Spleen (tissue), 11 donors: ENCODE measurements around the gene CALML5. TPM values are rescaled to one million over a fixed set of nuclear protein-coding genes. Genes with fewer than 3 reads are reported as not detected.

Source experiments
- DNase-seq: peaks from one replicate; pipeline ENCODE4 v3.0.0-alpha.2; 2020
- H3K27ac ChIP-seq, 8 donors: fragments of 200-600 bp; sonication (generic) in 7 of 8; 1 replicate in 4 of 8; 2 replicates in 4 of 8; pipeline versions ENCODE4 v1.5.0 to v1.8.0; 2016 to 2021; ENCODE audit warnings: inconsistent platforms in 4 of 8, mild to moderate bottlenecking in 4 of 8, moderate library complexity in 1 of 8
- H3K27me3 ChIP-seq, 7 donors: fragments of 200-600 bp; sonication (generic) in 6 of 7; replicated peaks in 1 of 7; 1 replicate in 4 of 7; 2 replicates in 3 of 7; pipeline versions ENCODE4 v1.5.0 to v1.8.0; 2016 to 2021; ENCODE audit warnings: inconsistent platforms in 3 of 7, mild to moderate bottlenecking in 1 of 7
- H3K36me3 ChIP-seq, 6 donors: fragments of 200-600 bp; sonication (generic) in 5 of 6; 1 replicate in 4 of 6; 2 replicates in 2 of 6; pipeline versions ENCODE4 v1.5.0 to v1.8.0; 2016 to 2021; ENCODE audit warnings: inconsistent platforms in 2 of 6
- H3K4me1 ChIP-seq, 6 donors: fragments of 200-600 bp; sonication (generic) in 5 of 6; 1 replicate in 3 of 6; 2 replicates in 3 of 6; pipeline versions ENCODE4 v1.5.0 to v1.8.0; 2016 to 2021; ENCODE audit warnings: inconsistent platforms in 3 of 6
- H3K4me3 ChIP-seq, 8 donors: fragments of 200-600 bp; sonication (generic) in 7 of 8; 1 replicate in 4 of 8; 2 replicates in 4 of 8; pipeline versions ENCODE4 v1.5.0 to v1.8.0; 2016 to 2021; ENCODE audit warnings: inconsistent platforms in 4 of 8, mild to moderate bottlenecking in 4 of 8, moderate library complexity in 2 of 8
- H3K9me3 ChIP-seq, 8 donors: fragments of 200-600 bp; sonication (generic) in 7 of 8; 1 replicate in 4 of 8; 2 replicates in 4 of 8; pipeline versions ENCODE4 v1.5.0 to v1.8.0; 2016 to 2021; ENCODE audit warnings: inconsistent platforms in 4 of 8
- POLR2A ChIP-seq, 3 donors: fragments of 450-650 bp; IDR thresholded peaks; one replicate each; pipeline ENCODE4 v1.5.1; 2017; ENCODE audit warnings: antibody characterized with exemption in 3 of 3, mild to moderate bottlenecking in 1 of 3
- POLR2AphosphoS5 ChIP-seq, 3 donors: sonication (generic); formaldehyde crosslinking; IDR thresholded peaks; one replicate each; pipeline ENCODE4 v1.5.1; 2017; ENCODE audit warnings: antibody characterized with exemption in 3 of 3
- WGBS, 5 donors: extraction: QIAGEN DNeasy Blood & Tissue Kit in 3 of 5; methylation state at CpG; one replicate each; pipeline versions ENCODE4 v1.1.5 to v1.1.7; 2013 to 2018; 5-methylcytosine and 5-hydroxymethylcytosine counted together
- intact Hi-C: fragments of 100-400 bp; cut with DNase I; formaldehyde crosslinking; loops from one replicate; pipeline ENCODE4 v1.15.0; 2023; ENCODE audit warnings: low total_unique reads
- polyA plus RNA-seq, 3 donors: library from polyadenylated mRNA; stranded (reverse); fragments of 200-250 nt; gene quantifications; one replicate each; pipeline ENCODE4 v1.2.1, GENCODE V29; 2013
- total RNA-seq, 7 donors: library from RNA; depleted of rRNA in 3 of 7; stranded (reverse); fragments of >200 nt in 3 of 7; fragmentation: NEBNext Ultra II Directional in 4 of 7; extraction: Animal tissue kit (Norgen Biotek cat#: 25700) in 4 of 7; gene quantifications; one replicate each; pipeline versions ENCODE4 v1.1.0 to v1.2.1, GENCODE V29; 2016 to 2021
- TF ChIP-seq, protein P1 (sequence below), 11 experiments: fragments of 200-600 bp in 7 of 11; fragments of 450-650 bp in 4 of 11; sonication (generic) in 4 of 11; IDR thresholded peaks in 8 of 11; conservative IDR thresholded peaks in 3 of 11; 1 replicate in 7 of 11; 2 replicates in 4 of 11; pipeline versions ENCODE4 v1.4.0 to v1.8.0; 2016 to 2021; ENCODE audit warnings: antibody characterized with exemption in 11 of 11, inconsistent platforms in 4 of 11, mild to moderate bottlenecking in 1 of 11
- donor health status: healthy with polysubstance abuse.
- donor health status: DM: no; HTN: no; CAD: no; lungs with moderate emphysema.
- donor health status: DM: no; HTN: no; CAD: no.
- donor health status: Bipolar disorder and iron deficiency.
- donor health status: healthy.
- donor health status: DM: no; HTN: no; CAD: no.
- donor health status: DM: yes; HTN: yes; CAD: no.

Gene CALML5
- total and polyA plus RNA-seq, 10 donors: 0.13 TPM; not detected in 9

DNA sequence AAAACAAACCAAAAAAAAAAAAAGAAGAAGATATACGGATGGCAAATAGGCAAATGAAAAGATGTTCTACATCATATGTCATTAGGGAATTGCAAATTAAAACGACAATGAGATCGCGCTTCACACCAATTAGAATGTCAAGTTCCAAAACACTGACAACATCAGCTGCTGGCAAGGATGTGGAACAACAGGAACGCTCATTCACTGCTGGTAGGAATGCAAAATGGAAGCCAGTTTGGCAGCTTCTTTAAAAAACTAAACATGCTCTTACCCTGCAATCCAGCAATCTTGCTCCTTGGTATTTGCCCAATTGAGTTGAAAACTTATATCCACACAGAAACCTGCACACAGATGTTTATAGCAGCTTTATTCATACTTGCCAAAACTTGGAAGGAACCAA is 34.8 kb downstream of the CALML5 start:
- no peak overlapping the region for H3K4me3 ChIP-seq
- intact Hi-C loops: no loop called here
- 51 to 76% (median 68%) methylated on average over 5 of the region's 5 CpGs for WGBS, 5 donors
- peaks cover 0 to 8% (median 0%) of the 10 kb centered on the region in 6 donors for H3K36me3 ChIP-seq
- H3K9me3 ChIP-seq: peaks cover 0 to 9% (median 6%) of the 10 kb centered on the region in 8 donors
- no peak overlapping the region for H3K27ac ChIP-seq
- TF ChIP-seq POLR2AphosphoS5 (IDR thresholded peaks at IDR 0.05): no peak
- TF ChIP-seq, protein P1, sequence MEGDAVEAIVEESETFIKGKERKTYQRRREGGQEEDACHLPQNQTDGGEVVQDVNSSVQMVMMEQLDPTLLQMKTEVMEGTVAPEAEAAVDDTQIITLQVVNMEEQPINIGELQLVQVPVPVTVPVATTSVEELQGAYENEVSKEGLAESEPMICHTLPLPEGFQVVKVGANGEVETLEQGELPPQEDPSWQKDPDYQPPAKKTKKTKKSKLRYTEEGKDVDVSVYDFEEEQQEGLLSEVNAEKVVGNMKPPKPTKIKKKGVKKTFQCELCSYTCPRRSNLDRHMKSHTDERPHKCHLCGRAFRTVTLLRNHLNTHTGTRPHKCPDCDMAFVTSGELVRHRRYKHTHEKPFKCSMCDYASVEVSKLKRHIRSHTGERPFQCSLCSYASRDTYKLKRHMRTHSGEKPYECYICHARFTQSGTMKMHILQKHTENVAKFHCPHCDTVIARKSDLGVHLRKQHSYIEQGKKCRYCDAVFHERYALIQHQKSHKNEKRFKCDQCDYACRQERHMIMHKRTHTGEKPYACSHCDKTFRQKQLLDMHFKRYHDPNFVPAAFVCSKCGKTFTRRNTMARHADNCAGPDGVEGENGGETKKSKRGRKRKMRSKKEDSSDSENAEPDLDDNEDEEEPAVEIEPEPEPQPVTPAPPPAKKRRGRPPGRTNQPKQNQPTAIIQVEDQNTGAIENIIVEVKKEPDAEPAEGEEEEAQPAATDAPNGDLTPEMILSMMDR (IDR thresholded peaks at IDR 0.05 in 8 of 11, conservative IDR thresholded peaks at IDR 0.05 in 3 of 11): no peak
- H3K27me3 ChIP-seq: no peaks in the 10 kb centered on the region
- peaks cover 0 to 13% (median 2%) of the 10 kb centered on the region in 6 donors for H3K4me1 ChIP-seq
- DNase-seq: no peak

DNA sequence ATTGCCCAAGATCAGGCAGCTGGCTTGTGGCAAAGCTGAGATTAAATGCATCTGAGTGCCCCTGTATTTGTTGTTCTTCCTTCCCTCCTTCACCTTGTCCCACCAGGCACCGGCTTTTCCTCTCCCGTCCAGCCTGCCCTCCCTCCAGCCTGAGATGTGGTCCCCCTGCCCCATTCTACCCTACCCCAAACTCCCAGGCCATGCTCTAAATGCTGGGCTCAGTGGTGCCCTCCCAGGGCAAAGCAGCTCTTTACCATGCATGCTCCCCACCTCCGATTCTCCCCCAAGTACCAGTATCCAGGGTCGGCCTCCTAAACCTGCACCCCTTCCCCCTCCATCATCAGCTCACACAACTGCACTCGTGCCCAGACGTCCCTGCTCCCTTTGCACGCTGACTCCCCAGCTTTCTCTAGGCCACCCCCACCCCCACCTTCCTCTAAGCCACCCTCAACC is 36.5 kb downstream of the CALML5 start:
- TF ChIP-seq, protein P1 (IDR thresholded peaks at IDR 0.05 in 8 of 11, conservative IDR thresholded peaks at IDR 0.05 in 3 of 11): no peak
- TF ChIP-seq POLR2A (IDR thresholded peaks at IDR 0.05) (no peak), POLR2AphosphoS5 (IDR thresholded peaks at IDR 0.05) (no peak)

DNA sequence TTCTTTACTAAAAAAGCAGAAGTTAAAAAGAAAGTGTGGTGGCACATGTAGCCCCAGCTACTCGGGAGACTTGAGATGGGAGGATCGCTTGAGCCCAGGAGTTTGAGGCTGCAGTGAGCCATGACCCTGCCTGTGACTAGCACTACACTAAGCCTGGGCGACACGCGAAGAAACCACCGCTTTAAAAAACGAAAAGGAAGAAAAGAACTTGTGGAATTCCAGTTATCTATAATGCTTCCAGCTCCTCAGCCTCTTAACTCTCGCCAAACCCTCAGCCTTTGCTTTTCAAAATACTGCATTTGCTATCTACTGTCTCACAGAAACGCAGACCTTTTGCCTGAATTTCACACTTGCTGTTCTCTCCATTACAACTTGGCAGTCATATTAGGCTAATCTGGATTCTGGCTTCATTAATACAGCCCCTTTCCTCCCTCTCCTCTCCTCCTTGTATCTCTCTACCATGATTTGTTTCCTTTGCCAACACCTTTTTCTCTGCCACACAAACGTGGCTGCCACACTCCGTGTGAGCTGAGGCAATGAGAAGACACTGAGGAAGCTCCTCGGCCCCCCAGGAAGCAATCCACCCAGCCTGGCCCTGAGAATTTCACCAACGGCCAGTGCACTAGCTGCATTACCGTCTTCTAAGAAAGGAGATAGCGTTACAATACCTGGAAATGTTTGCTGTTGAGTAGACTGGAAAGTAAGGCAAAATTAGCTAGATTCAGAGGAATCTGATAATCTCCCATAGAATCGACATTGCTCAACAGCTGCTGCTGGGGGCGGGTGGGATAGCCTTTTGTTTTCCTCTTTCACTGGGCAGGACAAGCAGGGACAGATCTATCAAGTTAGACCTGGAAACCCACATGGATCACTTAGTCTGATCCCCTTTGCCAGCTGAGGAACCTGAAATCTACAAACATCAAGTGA is 37.2 kb downstream of the CALML5 start:
- 66 to 69% (median 68%) methylated on average over 17 of the region's 17 CpGs for WGBS, 5 donors
- TF ChIP-seq, protein P1 (IDR thresholded peaks at IDR 0.05 in 8 of 11, conservative IDR thresholded peaks at IDR 0.05 in 3 of 11): no peak
- no peak for TF ChIP-seq POLR2AphosphoS5 (IDR thresholded peaks at IDR 0.05)
- H3K9me3 ChIP-seq: no peaks in the 10 kb centered on the region
- no peak for DNase-seq
- H3K4me1 ChIP-seq: peaks cover 0 to 13% (median 2%) of the 10 kb centered on the region in 6 donors
- no peak overlapping the region for H3K27ac ChIP-seq
- no peak overlapping the region for H3K4me3 ChIP-seq
- intact Hi-C loops: no loop called here
- no peaks in the 10 kb centered on the region for H3K27me3 ChIP-seq
- peaks cover 0 to 23% (median 1%) of the 10 kb centered on the region in 6 donors for H3K36me3 ChIP-seq

More for the DNA sequence above, 36.5 kb downstream of the CALML5 start:
- Histone ChIP-seq H3K9me3 (peaks cover 0 to under 1% (median 0%) of the 10 kb centered on the region in 8 donors), H3K27me3 (no peaks in the 10 kb centered on the region), H3K36me3 (peaks cover 0 to 17% (median 1%) of the 10 kb centered on the region in 6 donors), H3K27ac (no peak overlapping the region), H3K4me1 (peaks cover 0 to 13% (median 2%) of the 10 kb centered on the region in 6 donors), H3K4me3 (no peak overlapping the region)
- no peak for DNase-seq
- intact Hi-C loops: no loop called here
- WGBS, 5 donors: 87 to 92% (median 89%) methylated on average over 6 to 7 of the region's 7 CpGs

DNA sequence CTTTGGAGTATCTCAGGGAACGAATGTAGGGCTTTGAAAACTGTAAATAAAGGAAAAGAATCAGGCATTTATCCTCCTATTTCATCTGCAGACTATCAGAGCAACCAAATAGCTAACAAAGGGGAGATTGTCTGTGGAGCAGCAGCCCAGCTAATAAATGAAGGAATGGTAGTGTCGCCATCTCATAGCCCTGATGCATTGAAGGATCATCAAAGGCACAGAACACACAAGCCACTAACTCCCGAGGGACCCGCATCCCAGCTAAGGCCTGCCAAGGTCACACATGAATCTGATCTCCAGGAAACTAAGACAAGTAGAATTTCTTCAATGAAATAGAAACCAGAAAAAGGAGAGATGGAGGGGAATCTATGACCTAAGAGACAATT is 38.2 kb downstream of the CALML5 start:
- DNase-seq: no peak
- H3K9me3 ChIP-seq: no peaks in the 10 kb centered on the region
- peaks cover 0 to 13% (median 2%) of the 10 kb centered on the region in 6 donors for H3K4me1 ChIP-seq
- no peaks in the 10 kb centered on the region for H3K27me3 ChIP-seq
- WGBS, 5 donors: 87 to 92% (median 90%) methylated on average over 4 of the region's 4 CpGs
- no peak for TF ChIP-seq POLR2AphosphoS5 (IDR thresholded peaks at IDR 0.05)
- no peak for TF ChIP-seq POLR2A (IDR thresholded peaks at IDR 0.05)
- TF ChIP-seq, protein P1 (IDR thresholded peaks at IDR 0.05 in 8 of 11, conservative IDR thresholded peaks at IDR 0.05 in 3 of 11): no peak
- peaks cover 0 to 33% (median 8%) of the 10 kb centered on the region in 6 donors for H3K36me3 ChIP-seq
- no peak overlapping the region for H3K4me3 ChIP-seq
- intact Hi-C loops: no loop called here
- no peak overlapping the region for H3K27ac ChIP-seq
